Activated CD4-positive, alpha-beta T cell treated with anti-CD3 and anti-CD28 coated beads, Interleukin-2, Interleukin-4, amounts not matched to agents 100 ng/mL and 50 ng/mL, durations not matched to agents 16 hours and 8 hours (primary cell): ENCODE results near the gene LGR6.

Experiments
- DNase-seq: peaks from one replicate; pipeline ENCODE4 v3.0.0-alpha.2; 2020; ENCODE audit warnings: low spot score

Gene LGR6

GRCh38 chr1:202220733-202221132 lies 27.1 kb downstream of the LGR6 start:
- no peak for DNase-seq

GRCh38 chr1:202221911-202222909 lies 28.6 kb downstream of the LGR6 start:
- no peak for DNase-seq

DNA sequence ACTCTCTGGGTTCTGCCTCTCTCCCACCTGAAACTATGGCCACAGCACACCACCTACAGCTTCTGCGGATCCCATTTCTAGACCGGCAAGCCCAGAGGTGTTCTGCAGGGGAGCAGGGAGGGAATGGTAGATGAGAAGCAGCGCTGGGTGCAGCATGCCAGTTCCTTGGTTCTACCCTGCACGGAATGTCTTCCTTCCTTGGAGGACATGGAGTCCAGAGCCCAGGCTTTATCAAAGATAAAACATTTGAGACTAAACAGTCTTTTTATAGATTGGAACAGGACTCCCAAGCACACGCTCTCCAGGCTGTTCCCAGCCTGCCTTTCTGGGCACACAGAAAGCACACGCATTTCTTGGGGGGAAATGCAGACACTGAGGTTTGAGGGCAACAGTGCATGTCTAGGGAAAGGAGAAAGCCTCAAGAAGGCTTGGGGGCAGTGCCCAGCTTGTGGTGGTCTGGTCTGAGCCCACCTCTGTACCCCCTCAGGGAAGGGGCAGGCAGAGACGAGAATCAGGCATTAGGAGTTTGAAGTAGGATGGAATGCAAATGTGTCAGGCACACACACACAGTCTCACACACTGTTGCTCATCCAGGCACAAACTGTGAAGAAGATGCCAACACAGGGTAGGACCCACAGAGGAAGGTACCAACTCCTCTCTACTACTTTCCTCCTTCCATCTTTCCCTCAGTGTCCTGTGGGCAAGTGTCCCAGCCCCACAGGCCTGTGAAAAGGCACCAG lies 29.7 kb downstream of the LGR6 start:
- DNase-seq: no peak

DNA sequence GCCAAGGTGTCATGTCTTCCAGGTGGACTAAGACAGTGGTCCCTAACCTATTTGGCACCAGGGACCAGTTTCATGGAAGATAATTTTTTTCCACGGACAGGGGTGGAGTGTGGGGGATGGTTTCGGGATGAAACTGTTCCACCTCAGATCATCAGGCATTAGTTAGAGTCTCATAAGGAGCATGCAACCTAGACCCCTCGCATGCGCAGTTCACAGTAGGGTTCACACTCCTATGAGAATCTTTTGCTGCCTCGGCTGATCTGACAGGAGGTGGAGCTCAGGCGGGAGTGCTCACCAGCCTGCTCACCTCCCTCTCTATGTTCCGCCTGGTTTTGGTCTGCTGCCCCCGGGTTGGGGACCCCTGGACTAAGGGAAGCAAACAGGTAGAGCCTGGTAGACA lies 30.9 kb downstream of the LGR6 start:
- no peak for DNase-seq

DNA sequence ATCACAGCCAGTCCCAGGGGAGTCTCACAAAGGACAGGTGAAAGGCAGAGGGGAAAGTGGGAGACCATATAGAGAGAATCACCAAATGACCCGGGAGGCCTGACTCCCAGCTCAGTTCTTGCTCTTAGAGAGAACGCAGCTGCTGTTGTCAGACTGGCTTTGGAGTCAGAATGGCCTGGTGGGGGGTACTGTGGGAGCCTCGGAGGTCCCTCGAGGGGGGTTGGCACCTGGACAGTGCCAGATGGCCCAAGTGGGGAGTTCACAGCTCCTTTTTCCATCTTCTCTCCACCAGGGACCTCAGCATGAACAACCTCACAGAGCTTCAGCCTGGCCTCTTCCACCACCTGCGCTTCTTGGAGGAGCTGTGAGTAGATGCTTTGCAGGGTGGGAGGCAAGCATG lies 31.5 kb downstream of the LGR6 start:
- DNase-seq: no peak

GRCh38 chr1:202227053-202227672 lies 33.6 kb downstream of the LGR6 start:
- DNase-seq: no peak

GRCh38 chr1:202227997-202228401 lies 34.4 kb downstream of the LGR6 start:
- no peak for DNase-seq

- DNase-seq: no peak
Observed at GRCh38 chr1:202228484-202229122, 35.0 kb downstream of the LGR6 start.

DNA sequence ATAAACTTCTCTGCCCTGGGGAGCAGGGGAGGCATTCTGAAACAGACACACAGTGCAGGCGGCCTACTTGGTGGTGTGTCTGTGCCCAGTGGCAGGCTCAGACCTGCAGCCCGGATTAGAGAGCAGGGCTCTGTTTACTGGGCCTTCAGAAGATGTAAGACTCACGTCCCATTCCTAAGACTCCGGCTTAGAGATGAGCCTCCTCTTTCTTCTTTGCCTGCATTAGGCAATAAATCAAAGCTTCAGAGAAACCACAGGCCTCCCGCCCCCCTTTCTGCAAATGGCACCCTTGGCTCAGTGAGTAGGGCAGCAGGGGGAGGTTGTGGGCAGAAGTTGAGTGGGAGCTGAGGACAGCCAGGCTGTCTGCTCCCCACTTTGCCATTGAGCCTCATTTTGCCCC lies 35.8 kb downstream of the LGR6 start:
- DNase-seq: no peak

- no peak for DNase-seq
Observed at GRCh38 chr1:202230061-202230938, 36.7 kb downstream of the LGR6 start.

- DNase-seq: no peak
Observed at GRCh38 chr1:202230939-202231645, 37.5 kb downstream of the LGR6 start.

GRCh38 chr1:202233171-202233570 lies 39.6 kb downstream of the LGR6 start:
- no peak for DNase-seq

DNA sequence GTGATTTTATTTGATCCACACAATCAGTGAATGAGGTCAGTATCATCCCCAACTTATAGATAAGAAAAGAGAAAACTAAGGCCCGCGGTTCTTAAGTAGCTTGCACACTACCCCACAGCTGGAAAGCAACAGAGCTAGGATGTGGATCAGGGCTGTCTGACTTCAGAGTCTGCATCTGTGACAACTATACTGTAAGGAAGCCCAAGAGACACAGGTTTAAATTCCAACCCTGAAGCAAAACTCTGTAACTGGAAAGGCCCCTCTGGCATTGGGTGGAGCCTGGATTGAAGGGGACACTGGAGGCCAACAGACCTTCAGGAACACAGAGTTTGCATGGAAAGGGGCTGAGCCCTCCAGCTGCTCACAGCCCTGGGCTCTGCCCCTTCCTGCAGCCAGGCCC lies 40.2 kb downstream of the LGR6 start:
- no peak for DNase-seq

DNA sequence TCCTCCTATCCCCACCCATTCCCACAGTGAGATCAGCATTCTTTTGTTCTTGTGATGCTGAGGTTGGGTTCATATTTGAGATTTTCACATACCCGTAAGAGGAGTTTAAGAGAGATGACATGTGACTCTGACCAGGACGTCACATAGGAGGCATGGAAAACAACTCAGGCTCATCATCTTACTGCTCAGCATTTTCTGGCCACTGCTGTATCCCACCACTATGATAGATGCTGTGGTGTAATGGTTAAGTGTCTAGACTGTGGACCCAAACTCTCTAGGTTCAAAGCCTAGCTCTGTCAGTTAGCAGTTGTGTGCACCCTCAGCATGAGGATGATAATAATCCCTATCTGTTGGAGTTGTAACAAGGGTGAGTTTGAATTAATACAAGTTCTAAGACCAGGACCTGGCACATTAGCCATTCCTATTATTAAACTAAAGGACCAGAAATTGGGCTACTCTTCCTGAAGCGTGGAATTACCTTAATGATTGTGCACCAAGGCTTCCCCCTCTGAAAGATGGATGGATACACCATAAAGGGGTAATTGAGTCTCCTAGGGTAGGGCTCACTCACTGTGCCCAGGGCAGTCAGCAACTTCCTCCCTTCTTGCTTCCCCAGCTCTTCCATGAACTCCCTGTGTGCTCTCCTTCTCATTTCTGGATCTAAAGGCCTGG lies 40.9 kb downstream of the LGR6 start:
- no peak for DNase-seq

- DNase-seq: no peak
Observed at GRCh38 chr1:202235003-202235660, 41.5 kb downstream of the LGR6 start.

- peak; percentile 78 for DNase-seq
Observed at GRCh38 chr1:202235856-202236837, 42.5 kb downstream of the LGR6 start.

- DNase-seq: peak; percentile 28
Observed at GRCh38 chr1:202237052-202237451, 43.5 kb downstream of the LGR6 start.

DNA sequence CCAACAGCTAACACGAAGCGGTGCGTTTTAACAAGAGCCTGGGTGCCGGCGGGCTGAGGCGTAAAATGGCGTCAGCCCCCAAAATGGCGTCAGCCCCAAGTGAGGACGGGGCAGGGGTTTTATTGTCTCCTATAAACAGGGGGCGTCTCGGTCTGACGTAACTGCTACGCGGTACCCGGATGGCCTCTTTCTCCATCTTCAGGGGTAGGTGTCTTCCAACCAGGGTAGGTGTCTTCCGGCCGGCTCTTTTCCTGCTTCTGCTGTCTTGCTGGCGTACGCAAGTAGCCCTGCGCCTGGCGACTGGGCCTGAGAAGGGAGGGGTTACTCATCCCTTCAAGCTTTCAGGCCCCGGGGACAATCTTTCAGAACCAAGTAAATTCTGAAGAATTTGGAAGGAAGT lies 45.3 kb downstream of the LGR6 start:
- DNase-seq: no peak
